HG03139 (cell line): ENCODE results near the gene SLFN14.
"Not testable (repeated sequence)": the region's sequence is repeated elsewhere in the genome, so short reads cannot be mapped to it uniquely, and the experiment has no call there.

ENCODE experiments used
- ATAC-seq: cut with Tn5 transposase; IDR thresholded peaks from one replicate; pipeline ENCODE4 v1.9.1; 2021; ENCODE audit not compliant: unreplicated experiment

The SLFN14 gene

GRCh38 chr17:35523296-35523695 lies 37.3 kb downstream of the SLFN14 start:
- ATAC-seq, result no peak

DNA sequence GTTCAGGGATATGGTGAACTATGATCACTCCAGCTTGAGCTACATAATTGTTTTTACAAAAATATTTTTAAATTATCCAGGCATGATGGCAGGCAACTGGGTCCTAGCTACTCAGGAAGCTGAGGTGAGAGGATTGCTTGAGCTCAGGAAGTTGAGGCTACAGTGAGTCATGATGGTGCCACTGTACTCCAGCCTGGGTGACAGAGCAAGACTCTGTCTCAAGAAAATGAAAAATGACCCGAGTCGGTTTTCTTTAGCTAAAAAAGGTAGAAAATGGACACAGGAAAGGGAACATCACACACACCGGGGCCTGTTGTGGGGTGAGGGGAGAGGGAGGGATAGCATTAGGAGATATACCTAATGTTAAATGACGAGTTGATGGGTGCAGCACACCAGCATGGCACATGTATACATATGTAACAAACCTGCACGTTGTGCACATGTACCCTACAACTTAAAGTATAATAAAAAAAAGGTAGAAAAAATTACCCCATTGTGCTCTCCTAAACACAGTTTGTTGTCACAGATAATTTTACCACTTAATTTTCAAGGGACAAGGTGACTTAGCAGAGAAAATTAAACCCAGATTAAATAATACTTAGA lies 38.9 kb downstream of the SLFN14 start:
- ATAC-seq, result not testable (repeated sequence)

DNA sequence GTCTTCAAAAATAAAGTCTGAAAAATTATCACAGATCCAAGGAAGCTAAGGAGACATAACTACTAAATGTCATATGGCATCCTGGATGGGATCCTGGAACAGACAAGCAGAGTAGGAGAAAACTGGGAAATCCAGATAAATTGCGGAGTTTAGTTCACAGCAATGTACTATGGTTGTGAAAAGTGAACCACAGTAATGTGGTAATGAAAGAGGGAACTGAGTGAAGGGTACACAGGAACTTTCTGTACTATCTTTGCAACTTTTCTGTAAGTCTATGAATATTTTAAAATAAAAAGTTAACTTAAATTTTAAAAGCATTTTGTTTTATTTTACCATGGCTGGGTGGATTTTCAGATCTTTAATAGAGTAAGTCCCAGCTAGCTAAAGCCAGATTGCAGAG lies 39.5 kb downstream of the SLFN14 start:
- ATAC-seq, result no peak

- ATAC-seq, result no peak
These were observed 40.6 kb downstream of the SLFN14 start for GRCh38 chr17:35519906-35520442.

- no peak for ATAC-seq
These were observed 41.2 kb downstream of the SLFN14 start for GRCh38 chr17:35519439-35519838.

- not testable (repeated sequence) for ATAC-seq
These were observed 42.2 kb downstream of the SLFN14 start for GRCh38 chr17:35518431-35518830.

DNA sequence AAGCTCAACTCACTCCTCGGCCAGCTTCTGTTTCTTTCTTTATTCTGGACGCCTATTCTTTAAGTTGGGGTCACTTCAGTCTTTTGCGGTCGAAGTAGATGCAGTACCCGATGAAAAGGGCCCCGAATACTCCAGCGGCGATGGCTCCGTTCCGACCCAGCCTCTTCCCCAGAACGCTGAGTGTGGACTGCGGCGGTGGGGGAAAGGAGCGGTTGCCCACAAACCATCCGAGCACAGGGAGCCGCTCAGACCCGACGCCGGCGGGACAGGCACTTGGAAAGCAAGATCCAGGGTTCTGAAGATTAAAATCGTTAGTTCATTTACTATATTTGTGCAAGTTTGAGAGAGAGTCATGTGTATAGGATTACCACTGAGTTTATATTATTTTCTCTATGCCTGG lies 45.6 kb downstream of the SLFN14 start:
- no peak for ATAC-seq

- ATAC-seq, result no peak
These were observed 46.1 kb downstream of the SLFN14 start for GRCh38 chr17:35514564-35514963.
